ENCODE results near the gene SCO2. TPM values are rescaled to one million over a fixed set of nuclear protein-coding genes. Genes with fewer than 3 reads are reported as not detected.
A peak's percentile ranks its signal among the peaks of the same experiment; 100 is the strongest.

Gene SCO2
- total RNA-seq, 1 donor from 2014 or later: 0.65 TPM

DNA sequence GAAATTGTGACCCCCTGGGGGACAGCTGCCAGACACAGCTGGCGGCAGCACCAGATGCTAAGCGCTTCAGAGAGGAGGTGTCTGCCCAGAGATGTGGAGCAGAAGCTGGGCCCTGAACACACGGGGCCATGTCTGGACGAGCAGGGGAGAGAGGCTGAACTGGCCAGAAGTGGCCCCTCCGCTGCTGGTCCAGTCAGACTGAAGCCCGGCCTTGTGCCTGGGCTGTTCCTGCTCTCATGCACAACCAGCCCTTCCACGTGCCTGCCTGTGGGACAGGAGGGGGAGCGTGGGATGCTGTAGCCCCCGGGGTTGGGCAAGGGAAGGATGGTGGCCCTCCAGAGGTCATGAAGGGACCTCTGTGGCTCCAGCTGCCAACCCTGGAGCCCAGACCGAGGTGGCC, 42.3 kb downstream of the SCO2 start:
- TF ChIP-seq, protein P1, sequence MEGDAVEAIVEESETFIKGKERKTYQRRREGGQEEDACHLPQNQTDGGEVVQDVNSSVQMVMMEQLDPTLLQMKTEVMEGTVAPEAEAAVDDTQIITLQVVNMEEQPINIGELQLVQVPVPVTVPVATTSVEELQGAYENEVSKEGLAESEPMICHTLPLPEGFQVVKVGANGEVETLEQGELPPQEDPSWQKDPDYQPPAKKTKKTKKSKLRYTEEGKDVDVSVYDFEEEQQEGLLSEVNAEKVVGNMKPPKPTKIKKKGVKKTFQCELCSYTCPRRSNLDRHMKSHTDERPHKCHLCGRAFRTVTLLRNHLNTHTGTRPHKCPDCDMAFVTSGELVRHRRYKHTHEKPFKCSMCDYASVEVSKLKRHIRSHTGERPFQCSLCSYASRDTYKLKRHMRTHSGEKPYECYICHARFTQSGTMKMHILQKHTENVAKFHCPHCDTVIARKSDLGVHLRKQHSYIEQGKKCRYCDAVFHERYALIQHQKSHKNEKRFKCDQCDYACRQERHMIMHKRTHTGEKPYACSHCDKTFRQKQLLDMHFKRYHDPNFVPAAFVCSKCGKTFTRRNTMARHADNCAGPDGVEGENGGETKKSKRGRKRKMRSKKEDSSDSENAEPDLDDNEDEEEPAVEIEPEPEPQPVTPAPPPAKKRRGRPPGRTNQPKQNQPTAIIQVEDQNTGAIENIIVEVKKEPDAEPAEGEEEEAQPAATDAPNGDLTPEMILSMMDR (IDR thresholded peaks at IDR 0.05; ENCODE audit: unreplicated experiment): no peak
- H3K27me3 Mint-ChIP-seq (ENCODE audit: low read depth): peaks cover 52% of the 10 kb centered on the region
- no peak overlapping the region for H3K4me3 Mint-ChIP-seq
- no peak for DNase-seq (ENCODE audit: low spot score in 2 of 2, unreplicated experiment in 2 of 2)
- H3K27ac Mint-ChIP-seq: no peak overlapping the region
- no peaks in the 10 kb centered on the region for H3K9me3 Mint-ChIP-seq
- no peaks in the 10 kb centered on the region for H3K36me3 Mint-ChIP-seq
- no peaks in the 10 kb centered on the region for H3K4me1 Mint-ChIP-seq

- no peaks in the 10 kb centered on the region for H3K36me3 Mint-ChIP-seq
- DNase-seq (ENCODE audit: low spot score in 2 of 2, unreplicated experiment in 2 of 2): no peak
- TF ChIP-seq, protein P1 (IDR thresholded peaks at IDR 0.05; ENCODE audit: unreplicated experiment): no peak
- no peaks in the 10 kb centered on the region for H3K4me1 Mint-ChIP-seq
- peak overlapping the region; percentile 53 for H3K4me3 Mint-ChIP-seq
- no peak overlapping the region for H3K27ac Mint-ChIP-seq
- no peaks in the 10 kb centered on the region for H3K9me3 Mint-ChIP-seq
- peaks cover 55% of the 10 kb centered on the region for H3K27me3 Mint-ChIP-seq (ENCODE audit: low read depth)
These were observed 43.0 kb downstream of the SCO2 start for GRCh38 chr22:50482107-50483074.

GRCh38 chr22:50481440-50482106, 43.8 kb downstream of the SCO2 start, which contains the start of gene ADM2:
Gene ADM2 (plus strand): TSS chr22:50481543. CDS start chr22:50481848, 305 bp downstream.
- H3K4me3 Mint-ChIP-seq: peak within 1 kb of the TSS; percentile 56
- H3K27me3 Mint-ChIP-seq (ENCODE audit: low read depth): peaks cover 55% of the 10 kb centered on the region
- DNase-seq (ENCODE audit: low spot score in 2 of 2, unreplicated experiment in 2 of 2): peak in 1 of 2 experiments; percentile 65
- TF ChIP-seq, protein P1 (IDR thresholded peaks at IDR 0.05; ENCODE audit: unreplicated experiment): no peak
- H3K36me3 Mint-ChIP-seq: no peaks in the 10 kb centered on the region
- H3K9me3 Mint-ChIP-seq: no peaks in the 10 kb centered on the region
- H3K27ac Mint-ChIP-seq: no peak within 1 kb of the TSS
- H3K4me1 Mint-ChIP-seq: peaks cover 8% of the 10 kb centered on the region

DNA sequence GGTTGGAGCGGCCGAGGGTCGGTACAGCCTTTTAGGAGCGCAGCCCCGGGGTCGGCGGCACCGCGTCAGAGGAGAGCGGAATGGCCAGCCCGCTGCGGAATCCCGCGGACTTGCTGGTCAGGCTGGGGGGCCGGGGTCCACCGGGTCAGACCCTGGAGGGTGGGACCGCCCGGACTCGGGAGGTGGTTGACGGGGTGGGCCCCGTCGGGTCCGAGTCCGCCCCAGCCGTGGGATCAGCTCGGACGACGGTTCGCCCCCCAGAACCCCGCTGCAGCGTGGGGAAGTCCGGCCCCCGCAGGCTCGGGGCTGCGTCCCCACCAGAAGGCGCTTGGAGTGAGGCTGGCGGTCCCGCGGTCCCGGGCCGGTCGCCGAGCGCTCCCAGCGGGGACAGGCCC, 44.4 kb downstream of the SCO2 start:
- Mint-ChIP-seq H3K36me3 (no peaks in the 10 kb centered on the region), H3K9me3 (no peaks in the 10 kb centered on the region), H3K4me3 (peak overlapping the region; percentile 50), H3K27ac (no peak overlapping the region), H3K27me3 (ENCODE audit: low read depth) (peaks cover 52% of the 10 kb centered on the region), H3K4me1 (peaks cover 9% of the 10 kb centered on the region)
- DNase-seq (ENCODE audit: low spot score in 2 of 2, unreplicated experiment in 2 of 2): no peak
- TF ChIP-seq, protein P1 (IDR thresholded peaks at IDR 0.05; ENCODE audit: unreplicated experiment): no peak

GRCh38 chr22:50479721-50480120, 45.7 kb downstream of the SCO2 start:
- H3K4me1 Mint-ChIP-seq: peaks cover 13% of the 10 kb centered on the region
- H3K4me3 Mint-ChIP-seq: peak overlapping the region; percentile 56
- TF ChIP-seq, protein P1 (IDR thresholded peaks at IDR 0.05; ENCODE audit: unreplicated experiment): no peak
- no peaks in the 10 kb centered on the region for H3K9me3 Mint-ChIP-seq
- no peak for DNase-seq (ENCODE audit: low spot score in 2 of 2, unreplicated experiment in 2 of 2)
- H3K27ac Mint-ChIP-seq: no peak overlapping the region
- peaks cover 45% of the 10 kb centered on the region for H3K27me3 Mint-ChIP-seq (ENCODE audit: low read depth)
- H3K36me3 Mint-ChIP-seq: no peaks in the 10 kb centered on the region
